AG08395 (cell line): Measurements from ENCODE around the gene ITPK1.
A peak's percentile ranks its signal among the peaks of the same experiment; 100 is the strongest.

Experiments used
- DNase-seq: peaks from one replicate; pipeline ENCODE4 v3.0.0; 2012; ENCODE audit warnings: mixed read lengths, low spot score

The ITPK1 gene

GRCh38 chr14:93041830-93042229 lies 73.9 kb downstream of the ITPK1 start:
- DNase-seq, result no peak

- no peak for DNase-seq
These were observed 74.7 kb downstream of the ITPK1 start for GRCh38 chr14:93040982-93041381.

- no peak for DNase-seq
These were observed 75.3 kb downstream of the ITPK1 start for GRCh38 chr14:93040443-93040842.

- no peak for DNase-seq
These were observed 75.9 kb downstream of the ITPK1 start for GRCh38 chr14:93039649-93040315.

GRCh38 chr14:93037351-93037750 lies 78.4 kb downstream of the ITPK1 start:
- DNase-seq, result no peak

GRCh38 chr14:93036652-93037345 lies 78.9 kb downstream of the ITPK1 start:
- no peak for DNase-seq

GRCh38 chr14:93035917-93036651 lies 79.6 kb downstream of the ITPK1 start:
- DNase-seq, result no peak

- DNase-seq, result no peak
These were observed 80.2 kb downstream of the ITPK1 start for GRCh38 chr14:93035585-93035916.

GRCh38 chr14:93034671-93034994 lies 81.1 kb downstream of the ITPK1 start:
- DNase-seq, result no peak

GRCh38 chr14:93033983-93034670 lies 81.6 kb downstream of the ITPK1 start:
- DNase-seq, result peak; percentile 17

GRCh38 chr14:93033084-93033982 lies 82.4 kb downstream of the ITPK1 start:
- no peak for DNase-seq

GRCh38 chr14:93032421-93032936 lies 83.2 kb downstream of the ITPK1 start:
- DNase-seq, result peak; percentile 58

GRCh38 chr14:93031505-93032315 lies 84.0 kb downstream of the ITPK1 start:
- DNase-seq, result no peak

GRCh38 chr14:93030761-93031160 lies 85.0 kb downstream of the ITPK1 start:
- no peak for DNase-seq

- no peak for DNase-seq
These were observed 85.7 kb downstream of the ITPK1 start for GRCh38 chr14:93029911-93030508.

GRCh38 chr14:93029417-93029816 lies 86.3 kb downstream of the ITPK1 start:
- DNase-seq, result no peak

- DNase-seq, result no peak
These were observed 87.0 kb downstream of the ITPK1 start for GRCh38 chr14:93028724-93029076.

- no peak for DNase-seq
These were observed 87.7 kb downstream of the ITPK1 start for GRCh38 chr14:93027810-93028723.

GRCh38 chr14:93026339-93026738 lies 89.4 kb downstream of the ITPK1 start:
- DNase-seq, result no peak
